Suprapubic skin (tissue), 3 donors: Measurements from ENCODE around the gene DRAM2.

ENCODE experiments used
- CTCF ChIP-seq, 2 donors: fragments of 200-600 bp in 1 of 2; fragments of 450-650 bp in 1 of 2; sonication (generic) in 1 of 2; IDR thresholded peaks; one replicate each; pipeline ENCODE4 v1.5.1; 2016 to 2019; ENCODE audit warnings: antibody characterized with exemption in 2 of 2, mild to moderate bottlenecking in 1 of 2, moderate library complexity in 1 of 2
- EP300 ChIP-seq: sonication (generic); formaldehyde crosslinking; IDR thresholded peaks from one replicate; pipeline ENCODE4 v1.6.1; 2017; ENCODE audit warnings: antibody characterized with exemption
- POLR2A ChIP-seq, 2 donors: fragments of 450-650 bp; IDR thresholded peaks; one replicate each; pipeline ENCODE4 v1.6.1; 2017; ENCODE audit warnings: antibody characterized with exemption in 2 of 2, mild to moderate bottlenecking in 2 of 2, moderate library complexity in 2 of 2

GRCh38 chr1:111082421-111083203 is 57.3 kb downstream of the DRAM2 start:
- TF ChIP-seq CTCF (IDR thresholded peaks at IDR 0.05) (no peak), POLR2A (IDR thresholded peaks at IDR 0.05) (no peak), EP300 (no peak)
